ENCODE results near the gene OR6B1. TPM values are rescaled to one million over a fixed set of nuclear protein-coding genes. Genes with fewer than 3 reads are reported as not detected.

Gene OR6B1
- total RNA-seq, 4 donors from 2014 or later: not detected

DNA sequence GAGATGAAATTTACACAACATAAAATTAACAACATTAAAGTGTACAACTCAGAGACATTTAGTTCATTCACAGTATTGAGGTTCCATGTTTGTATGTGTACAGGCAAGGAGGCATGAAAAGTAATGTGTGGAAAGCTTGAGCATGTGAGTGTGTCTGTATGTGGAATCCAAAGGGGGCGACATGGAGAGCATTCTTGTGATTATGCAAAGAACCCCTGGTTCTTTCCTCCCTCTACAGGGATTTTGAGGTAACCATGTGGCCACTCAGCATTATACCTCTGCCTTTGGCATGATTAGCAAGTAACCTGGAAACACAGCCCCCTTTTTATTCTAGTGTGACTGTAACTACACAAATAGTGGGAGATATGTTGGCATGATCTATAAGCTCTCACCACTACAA lies 24.5 kb upstream of the OR6B1 start:
- WGBS, 2 donors: 50 to 73% methylated on average over 1 of the region's 1 CpG
- no peak for DNase-seq

DNA sequence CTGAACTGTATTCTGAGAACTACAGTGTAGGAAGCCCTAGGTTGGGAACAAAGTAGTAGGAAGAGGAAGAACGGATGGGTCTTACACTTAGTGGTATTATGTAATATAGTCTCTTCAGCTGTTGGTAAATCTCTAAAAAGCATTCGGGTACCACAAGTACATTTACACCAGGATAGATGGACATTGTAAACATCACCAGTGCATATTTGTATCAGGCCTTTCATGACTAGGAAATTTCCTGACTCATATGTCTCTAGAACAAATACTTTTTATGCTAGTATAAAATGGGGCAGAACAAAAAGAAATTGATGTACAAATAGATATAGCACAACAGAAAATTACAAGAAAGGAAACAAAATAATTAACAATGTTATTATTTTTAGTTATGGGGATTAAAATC lies 21.5 kb upstream of the OR6B1 start:
- Histone ChIP-seq H3K27me3 (no peaks in the 10 kb centered on the region), H3K4me3 (no peak overlapping the region), H3K9me3 (no peaks in the 10 kb centered on the region), H3K4me1 (no peaks in the 10 kb centered on the region), H3K36me3 (no peaks in the 10 kb centered on the region), H3K27ac (no peak overlapping the region)
- intact Hi-C loops (cut with DNase I): no loop called here
- DNase-seq: no peak
- 72 to 73% methylated on average over 2 of the region's 2 CpGs for WGBS, 2 donors
- no peak for TF ChIP-seq POLR2A (IDR thresholded peaks at IDR 0.05)
- TF ChIP-seq, protein P1, sequence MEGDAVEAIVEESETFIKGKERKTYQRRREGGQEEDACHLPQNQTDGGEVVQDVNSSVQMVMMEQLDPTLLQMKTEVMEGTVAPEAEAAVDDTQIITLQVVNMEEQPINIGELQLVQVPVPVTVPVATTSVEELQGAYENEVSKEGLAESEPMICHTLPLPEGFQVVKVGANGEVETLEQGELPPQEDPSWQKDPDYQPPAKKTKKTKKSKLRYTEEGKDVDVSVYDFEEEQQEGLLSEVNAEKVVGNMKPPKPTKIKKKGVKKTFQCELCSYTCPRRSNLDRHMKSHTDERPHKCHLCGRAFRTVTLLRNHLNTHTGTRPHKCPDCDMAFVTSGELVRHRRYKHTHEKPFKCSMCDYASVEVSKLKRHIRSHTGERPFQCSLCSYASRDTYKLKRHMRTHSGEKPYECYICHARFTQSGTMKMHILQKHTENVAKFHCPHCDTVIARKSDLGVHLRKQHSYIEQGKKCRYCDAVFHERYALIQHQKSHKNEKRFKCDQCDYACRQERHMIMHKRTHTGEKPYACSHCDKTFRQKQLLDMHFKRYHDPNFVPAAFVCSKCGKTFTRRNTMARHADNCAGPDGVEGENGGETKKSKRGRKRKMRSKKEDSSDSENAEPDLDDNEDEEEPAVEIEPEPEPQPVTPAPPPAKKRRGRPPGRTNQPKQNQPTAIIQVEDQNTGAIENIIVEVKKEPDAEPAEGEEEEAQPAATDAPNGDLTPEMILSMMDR (IDR thresholded peaks at IDR 0.05): no peak

More for the DNA sequence above, 24.5 kb upstream of the OR6B1 start:
- no peaks in the 10 kb centered on the region for H3K36me3 ChIP-seq
- H3K9me3 ChIP-seq: no peaks in the 10 kb centered on the region
- TF ChIP-seq, protein P1 (IDR thresholded peaks at IDR 0.05): no peak
- no peak for TF ChIP-seq POLR2A (IDR thresholded peaks at IDR 0.05)
- intact Hi-C loops (cut with DNase I): no loop called here
- H3K27me3 ChIP-seq: no peaks in the 10 kb centered on the region
- no peaks in the 10 kb centered on the region for H3K4me1 ChIP-seq
- H3K27ac ChIP-seq: no peak overlapping the region
- no peak overlapping the region for H3K4me3 ChIP-seq

DNA sequence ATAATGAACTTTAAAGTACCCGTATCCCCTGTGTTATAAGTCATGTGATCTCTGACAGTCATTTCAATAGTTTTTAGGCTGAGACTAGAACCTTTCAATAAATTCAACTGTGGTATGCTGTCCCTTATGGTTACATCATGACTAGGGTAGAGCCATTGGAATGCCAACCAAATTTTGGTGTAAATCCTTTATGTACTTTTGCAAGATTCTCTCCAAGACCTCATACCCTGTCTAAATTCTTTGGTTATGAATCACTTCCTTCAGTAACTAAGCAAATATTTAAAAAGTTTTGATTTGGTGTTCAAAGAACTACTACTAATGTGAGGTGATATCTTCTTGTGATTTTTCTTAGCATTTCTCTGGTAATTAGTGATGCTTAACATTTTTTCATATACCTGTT lies 20.8 kb upstream of the OR6B1 start:
- Histone ChIP-seq H3K27me3 (no peaks in the 10 kb centered on the region), H3K9me3 (no peaks in the 10 kb centered on the region), H3K27ac (no peak overlapping the region), H3K36me3 (no peaks in the 10 kb centered on the region), H3K4me1 (no peaks in the 10 kb centered on the region), H3K4me3 (no peak overlapping the region)
- TF ChIP-seq POLR2A (IDR thresholded peaks at IDR 0.05): no peak
- TF ChIP-seq, protein P1 (IDR thresholded peaks at IDR 0.05): no peak
- 70 to 86% methylated on average over 1 of the region's 1 CpG for WGBS, 2 donors
- DNase-seq: no peak
- intact Hi-C loops (cut with DNase I): no loop called here

DNA sequence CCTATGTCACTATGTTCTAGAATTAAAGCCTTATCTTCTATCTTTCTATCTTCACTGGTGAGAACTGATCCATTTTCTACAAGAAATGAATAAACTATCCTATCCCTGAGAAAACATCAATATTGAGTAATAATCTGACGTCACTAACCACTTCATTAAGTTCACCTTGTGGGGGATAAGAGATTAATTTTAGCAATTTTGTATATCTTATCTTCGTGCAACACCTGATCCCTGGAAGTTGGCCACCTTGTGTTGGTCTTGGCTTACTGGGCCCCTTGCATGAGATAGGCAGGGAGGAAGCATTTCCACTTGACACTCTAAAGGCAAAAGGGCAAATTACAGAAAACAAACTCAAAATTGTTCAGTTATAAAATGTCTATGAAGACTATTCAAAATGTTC lies 20.1 kb upstream of the OR6B1 start:
- DNase-seq: no peak
- Histone ChIP-seq H3K36me3 (no peaks in the 10 kb centered on the region), H3K27ac (no peak overlapping the region), H3K27me3 (no peaks in the 10 kb centered on the region), H3K4me1 (no peaks in the 10 kb centered on the region), H3K4me3 (no peak overlapping the region), H3K9me3 (no peaks in the 10 kb centered on the region)
- intact Hi-C loops (cut with DNase I): no loop called here
- 67 to 74% methylated on average over 2 of the region's 2 CpGs for WGBS, 2 donors
- no peak for TF ChIP-seq POLR2A (IDR thresholded peaks at IDR 0.05)
- TF ChIP-seq, protein P1 (IDR thresholded peaks at IDR 0.05): no peak

DNA sequence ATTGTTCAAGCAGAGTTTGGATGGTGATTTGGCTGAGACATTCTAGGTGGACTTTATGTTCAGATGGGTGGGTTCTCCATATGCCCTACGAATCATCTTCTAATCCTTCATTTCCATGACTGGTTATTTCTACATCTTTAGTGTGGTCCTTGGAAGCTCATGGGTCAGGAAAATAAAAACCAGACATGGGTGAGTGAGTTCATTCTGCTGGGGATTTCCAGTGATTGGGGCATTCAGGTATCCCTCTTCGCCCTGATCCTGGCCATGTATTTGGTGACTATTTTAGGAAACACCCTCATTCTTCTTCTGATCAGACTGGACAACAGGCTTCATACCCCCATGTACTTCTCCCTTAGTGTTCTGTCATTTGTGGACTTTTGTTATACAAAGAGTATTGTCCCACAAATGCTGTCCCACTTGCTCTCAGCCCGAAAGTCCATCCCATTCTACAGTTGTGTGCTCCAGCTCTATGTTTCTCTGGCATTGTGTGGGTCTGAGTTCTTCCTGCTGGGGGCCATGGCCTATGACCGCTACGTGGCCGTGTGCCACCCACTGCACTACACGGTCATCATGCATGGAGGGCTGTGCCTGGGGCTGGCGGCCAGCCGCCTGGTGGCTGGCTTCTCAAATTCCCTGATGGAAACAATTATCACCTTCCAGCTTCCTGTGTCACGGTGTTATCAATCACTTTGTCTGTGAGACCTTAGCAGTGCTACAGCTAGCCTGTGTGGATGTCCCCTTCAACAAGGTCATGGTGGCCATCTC lies 19.2 kb upstream of the OR6B1 start:
- intact Hi-C loops (cut with DNase I): no loop called here
- Histone ChIP-seq H3K27ac (no peak overlapping the region), H3K4me3 (no peak overlapping the region), H3K9me3 (no peaks in the 10 kb centered on the region), H3K27me3 (no peaks in the 10 kb centered on the region), H3K4me1 (no peaks in the 10 kb centered on the region), H3K36me3 (no peaks in the 10 kb centered on the region)
- TF ChIP-seq, protein P1 (IDR thresholded peaks at IDR 0.05): no peak
- TF ChIP-seq POLR2A (IDR thresholded peaks at IDR 0.05): no peak
- 88 to 93% methylated on average over 10 of the region's 10 CpGs for WGBS, 2 donors
- DNase-seq: no peak

Data from esophagus squamous epithelium (tissue), 5 donors.